Osteocyte (in vitro differentiated cells): Measurements from ENCODE around the gene CR1L. TPM values are rescaled to one million over a fixed set of nuclear protein-coding genes. Genes with fewer than 3 reads are reported as not detected.
A peak's percentile ranks its signal among the peaks of the same experiment; 100 is the strongest.
"Not testable (repeated sequence)": the region's sequence is repeated elsewhere in the genome, so short reads cannot be mapped to it uniquely, and the experiment has no call there.

ENCODE experiments used
- DNase-seq: peaks from one replicate; pipeline ENCODE4 v3.0.0; 2021; ENCODE audit warnings: mixed read lengths; ENCODE audit not compliant: unreplicated experiment; ENCODE audit errors: extremely low spot score
- H3K27ac Mint-ChIP-seq: one replicate; pipeline ENCODE4 v1.8.0; 2021; ENCODE audit warnings: mild to moderate bottlenecking, mixed read lengths; ENCODE audit not compliant: unreplicated experiment
- H3K27me3 Mint-ChIP-seq: one replicate; pipeline ENCODE4 v1.8.0; 2021; ENCODE audit warnings: mixed read lengths; ENCODE audit not compliant: unreplicated experiment
- H3K36me3 Mint-ChIP-seq: one replicate; pipeline ENCODE4 v1.8.0; 2021; ENCODE audit warnings: mixed read lengths; ENCODE audit not compliant: unreplicated experiment
- H3K4me1 Mint-ChIP-seq: one replicate; pipeline ENCODE4 v1.8.0; 2021; ENCODE audit warnings: mixed read lengths; ENCODE audit not compliant: unreplicated experiment
- H3K4me3 Mint-ChIP-seq: one replicate; pipeline ENCODE4 v1.8.0; 2021; ENCODE audit warnings: mild to moderate bottlenecking, moderate library complexity, mixed read lengths; ENCODE audit not compliant: unreplicated experiment
- H3K9me3 Mint-ChIP-seq: one replicate; pipeline ENCODE4 v1.8.0; 2021; ENCODE audit warnings: mixed read lengths; ENCODE audit not compliant: unreplicated experiment
- CTCF ChIP-seq: fragments of 200-600 bp; sonication (generic); IDR thresholded peaks from 2 replicates; pipeline ENCODE4 v1.5.0; 2021; ENCODE audit warnings: antibody characterized with exemption, mild to moderate bottlenecking, moderate library complexity
- total RNA-seq: library from RNA; stranded (reverse); gene quantifications from 2 replicates; pipeline ENCODE4 v1.2.1, GENCODE V29; 2021

The CR1L gene
- total RNA-seq, 1 donor from 2014 or later: not detected

DNA sequence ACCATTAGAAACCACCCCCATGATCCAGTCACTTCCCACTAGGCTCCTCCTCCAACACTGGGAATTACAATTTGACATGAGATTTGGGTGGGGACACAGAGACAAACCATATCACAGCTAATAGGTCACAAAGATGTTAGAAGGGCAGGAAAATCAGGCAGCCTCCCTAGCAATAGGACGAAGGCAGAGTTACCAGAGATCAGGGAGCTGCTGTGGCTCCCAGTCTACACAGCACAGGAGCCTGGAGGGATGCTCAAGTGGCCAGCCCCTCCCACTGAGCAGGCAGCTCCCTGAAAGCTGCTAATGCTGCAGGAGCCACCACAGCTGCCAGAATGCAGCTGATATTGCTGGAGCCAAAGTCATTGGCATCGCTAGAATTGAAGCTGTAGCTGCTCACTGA lies 51.0 kb downstream of the CR1L start:
- Mint-ChIP-seq H3K27me3 (peaks cover 25% of the 10 kb centered on the region), H3K4me1 (no peaks in the 10 kb centered on the region), H3K9me3 (no peaks in the 10 kb centered on the region), H3K27ac (no peak overlapping the region), H3K4me3 (no peak overlapping the region), H3K36me3 (no peaks in the 10 kb centered on the region)
- TF ChIP-seq CTCF: no peak
- no peak for DNase-seq

GRCh38 chr1:207698822-207699483 lies 54.0 kb downstream of the CR1L start:
- H3K4me3 Mint-ChIP-seq: no peak overlapping the region
- H3K4me1 Mint-ChIP-seq: no peaks in the 10 kb centered on the region
- no peaks in the 10 kb centered on the region for H3K9me3 Mint-ChIP-seq
- H3K27me3 Mint-ChIP-seq: peaks cover 14% of the 10 kb centered on the region
- H3K36me3 Mint-ChIP-seq: no peaks in the 10 kb centered on the region
- TF ChIP-seq CTCF: peak; percentile 61
- DNase-seq: no peak
- no peak overlapping the region for H3K27ac Mint-ChIP-seq

- TF ChIP-seq CTCF: no peak
- H3K4me1 Mint-ChIP-seq: no peaks in the 10 kb centered on the region
- H3K4me3 Mint-ChIP-seq: no peak overlapping the region
- H3K27ac Mint-ChIP-seq: no peak overlapping the region
- no peak for DNase-seq
- peaks cover 6% of the 10 kb centered on the region for H3K27me3 Mint-ChIP-seq
- no peaks in the 10 kb centered on the region for H3K9me3 Mint-ChIP-seq
- no peaks in the 10 kb centered on the region for H3K36me3 Mint-ChIP-seq
Observed at GRCh38 chr1:207702317-207702716, 57.4 kb downstream of the CR1L start.

GRCh38 chr1:207703712-207704111 lies 58.8 kb downstream of the CR1L start:
- no peak for DNase-seq
- Mint-ChIP-seq H3K27me3 (peaks cover under 1% of the 10 kb centered on the region), H3K36me3 (no peaks in the 10 kb centered on the region), H3K4me1 (no peaks in the 10 kb centered on the region), H3K27ac (no peak overlapping the region), H3K9me3 (no peaks in the 10 kb centered on the region), H3K4me3 (no peak overlapping the region)
- no peak for TF ChIP-seq CTCF

DNA sequence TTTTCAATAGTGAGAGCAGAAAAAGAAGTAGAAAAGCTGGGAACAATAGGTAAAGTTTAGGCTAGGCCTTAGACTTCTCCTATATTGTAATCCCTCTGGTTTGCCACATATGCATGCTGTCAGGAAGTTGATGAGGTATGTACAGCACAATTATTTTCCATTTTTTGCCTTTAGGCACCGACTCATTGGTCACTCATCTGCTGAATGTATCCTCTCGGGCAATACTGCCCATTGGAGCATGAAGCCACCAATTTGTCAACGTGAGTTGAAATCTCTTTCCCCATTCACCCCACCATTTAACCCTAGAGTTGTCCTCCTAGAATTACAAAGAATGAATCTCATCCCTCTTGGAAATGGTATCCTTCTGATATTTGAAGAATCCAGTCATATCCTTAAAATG lies 63.1 kb downstream of the CR1L start:
- H3K27me3 Mint-ChIP-seq, H3K4me3 Mint-ChIP-seq, H3K9me3 Mint-ChIP-seq, H3K4me1 Mint-ChIP-seq, H3K27ac Mint-ChIP-seq, H3K36me3 Mint-ChIP-seq, DNase-seq: not testable (repeated sequence)

DNA sequence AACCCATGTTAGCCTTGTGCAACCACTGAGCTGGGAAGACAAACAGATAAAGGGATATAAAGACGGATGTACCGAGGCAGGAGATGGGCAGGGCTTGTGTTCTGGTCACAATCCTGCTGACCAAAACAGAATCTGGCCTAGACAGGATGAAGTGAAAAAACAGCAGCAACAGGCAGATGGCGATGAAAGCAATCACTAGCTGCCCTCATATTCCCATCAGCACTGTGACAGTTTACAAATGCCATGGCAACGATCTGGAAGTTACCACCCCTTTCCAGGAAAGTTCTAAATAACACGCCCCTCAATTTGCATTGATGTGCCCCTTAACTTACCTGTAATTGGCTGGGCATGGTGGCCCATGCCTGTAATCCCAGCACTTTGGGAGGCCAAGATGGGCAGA lies 66.4 kb downstream of the CR1L start:
- no peak for TF ChIP-seq CTCF
- no peaks in the 10 kb centered on the region for H3K9me3 Mint-ChIP-seq
- H3K4me1 Mint-ChIP-seq: no peaks in the 10 kb centered on the region
- H3K4me3 Mint-ChIP-seq: no peak overlapping the region
- peaks cover 6% of the 10 kb centered on the region for H3K27me3 Mint-ChIP-seq
- H3K27ac Mint-ChIP-seq: no peak overlapping the region
- DNase-seq: no peak
- H3K36me3 Mint-ChIP-seq: no peaks in the 10 kb centered on the region

GRCh38 chr1:207712701-207713100 lies 67.8 kb downstream of the CR1L start:
- not testable (repeated sequence) for H3K36me3 Mint-ChIP-seq, H3K4me1 Mint-ChIP-seq, DNase-seq, H3K4me3 Mint-ChIP-seq, H3K9me3 Mint-ChIP-seq, H3K27ac Mint-ChIP-seq, H3K27me3 Mint-ChIP-seq
